ENCODE measurements around the gene EPS8.
"Not testable (repeated sequence)": the region's sequence is repeated elsewhere in the genome, so short reads cannot be mapped to it uniquely, and the experiment has no call there.

EPS8 gene

GRCh38 chr12:15752785-15753184 lies 36.4 kb downstream of the EPS8 start:
- DNase-seq: no peak

- no peak for DNase-seq
These were observed 37.4 kb downstream of the EPS8 start for GRCh38 chr12:15751741-15752140.

- no peak for DNase-seq
These were observed 39.3 kb downstream of the EPS8 start for GRCh38 chr12:15749937-15750336.

GRCh38 chr12:15741870-15742269 lies 47.3 kb downstream of the EPS8 start:
- DNase-seq: not testable (repeated sequence)

- DNase-seq: no peak
These were observed 48.1 kb downstream of the EPS8 start for GRCh38 chr12:15741082-15741481.

GRCh38 chr12:15740389-15740788 lies 48.8 kb downstream of the EPS8 start:
- DNase-seq: not testable (repeated sequence)

- no peak for DNase-seq
These were observed 50.7 kb downstream of the EPS8 start for GRCh38 chr12:15738438-15739015.

GRCh38 chr12:15735837-15736615 lies 53.2 kb downstream of the EPS8 start:
- no peak for DNase-seq

- DNase-seq: no peak
These were observed 56.1 kb downstream of the EPS8 start for GRCh38 chr12:15733136-15733535.

- no peak for DNase-seq
These were observed 56.7 kb downstream of the EPS8 start for GRCh38 chr12:15732341-15733061.

GRCh38 chr12:15731940-15732339 lies 57.2 kb downstream of the EPS8 start:
- no peak for DNase-seq

- no peak for DNase-seq
These were observed 60.1 kb downstream of the EPS8 start for GRCh38 chr12:15729097-15729496.

- DNase-seq: no peak
These were observed 61.0 kb downstream of the EPS8 start for GRCh38 chr12:15728118-15728598.

GRCh38 chr12:15726878-15727150 lies 62.4 kb downstream of the EPS8 start:
- DNase-seq: no peak

GRCh38 chr12:15726027-15726877 lies 62.9 kb downstream of the EPS8 start:
- DNase-seq: no peak

GRCh38 chr12:15722951-15723350 lies 66.2 kb downstream of the EPS8 start:
- no peak for DNase-seq

GRCh38 chr12:15721316-15722115 lies 67.7 kb downstream of the EPS8 start:
- DNase-seq: no peak

GRCh38 chr12:15720295-15720694 lies 68.9 kb downstream of the EPS8 start:
- DNase-seq: no peak

GRCh38 chr12:15719230-15719629 lies 70.0 kb downstream of the EPS8 start:
- no peak for DNase-seq

- DNase-seq: no peak
These were observed 71.1 kb downstream of the EPS8 start for GRCh38 chr12:15717940-15718567.

GRCh38 chr12:15716581-15716980 lies 72.6 kb downstream of the EPS8 start:
- DNase-seq: no peak

- DNase-seq: no peak
These were observed 74.9 kb downstream of the EPS8 start for GRCh38 chr12:15714256-15714655.
